Activated CD8-positive, alpha-beta memory T cell treated with anti-CD3 and anti-CD28 coated beads for 1 hour (primary cell): ENCODE data around the gene PFKFB4.

ENCODE experiments used
- DNase-seq, 2 donors: peaks; one replicate each; pipeline ENCODE4 v3.0.0-alpha.2; 2020; ENCODE audit warnings: low read depth in 1 of 2; ENCODE audit errors: extremely low read depth in 1 of 2

Gene PFKFB4

DNA sequence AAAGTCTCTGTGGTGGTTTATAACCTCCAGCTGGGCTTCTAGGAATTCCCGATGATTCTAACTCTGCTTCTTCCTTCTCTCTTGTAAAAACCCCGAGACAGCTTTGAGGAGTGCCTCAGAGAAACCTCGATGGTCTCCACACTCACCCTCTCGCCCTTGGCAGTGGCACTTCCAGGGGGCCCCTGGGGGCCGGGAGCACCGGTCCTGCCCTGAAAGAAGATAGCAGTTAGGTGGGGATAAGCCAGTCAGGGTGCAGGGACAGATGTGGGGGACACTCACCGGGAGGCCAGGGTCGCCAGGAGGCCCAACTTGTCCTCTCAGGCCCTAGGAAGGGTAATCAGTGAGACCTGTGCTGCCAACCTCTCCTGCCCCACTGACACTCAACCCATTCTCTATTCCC, 28.8 kb upstream of the PFKFB4 start:
- no peak for DNase-seq

DNA sequence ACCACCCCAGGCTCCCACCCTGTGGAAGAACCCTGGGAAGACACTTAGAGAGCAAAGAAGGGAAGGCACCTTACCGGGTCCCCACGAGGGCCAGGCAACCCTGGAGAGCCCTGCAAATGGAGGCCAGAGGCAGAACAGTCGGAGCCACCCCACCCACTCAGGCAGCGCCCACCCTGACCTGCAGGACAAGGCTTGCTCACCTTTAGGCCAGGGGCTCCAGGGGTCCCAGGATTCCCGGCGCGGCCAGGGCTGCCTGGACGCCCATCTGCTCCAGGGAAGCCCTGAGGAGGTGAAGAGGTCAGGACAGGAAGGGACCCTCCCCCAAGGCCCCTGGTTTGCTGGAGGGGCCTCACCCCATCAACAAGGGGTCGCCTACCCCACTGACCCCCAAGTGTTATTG, 28.2 kb upstream of the PFKFB4 start:
- DNase-seq = no peak

DNA sequence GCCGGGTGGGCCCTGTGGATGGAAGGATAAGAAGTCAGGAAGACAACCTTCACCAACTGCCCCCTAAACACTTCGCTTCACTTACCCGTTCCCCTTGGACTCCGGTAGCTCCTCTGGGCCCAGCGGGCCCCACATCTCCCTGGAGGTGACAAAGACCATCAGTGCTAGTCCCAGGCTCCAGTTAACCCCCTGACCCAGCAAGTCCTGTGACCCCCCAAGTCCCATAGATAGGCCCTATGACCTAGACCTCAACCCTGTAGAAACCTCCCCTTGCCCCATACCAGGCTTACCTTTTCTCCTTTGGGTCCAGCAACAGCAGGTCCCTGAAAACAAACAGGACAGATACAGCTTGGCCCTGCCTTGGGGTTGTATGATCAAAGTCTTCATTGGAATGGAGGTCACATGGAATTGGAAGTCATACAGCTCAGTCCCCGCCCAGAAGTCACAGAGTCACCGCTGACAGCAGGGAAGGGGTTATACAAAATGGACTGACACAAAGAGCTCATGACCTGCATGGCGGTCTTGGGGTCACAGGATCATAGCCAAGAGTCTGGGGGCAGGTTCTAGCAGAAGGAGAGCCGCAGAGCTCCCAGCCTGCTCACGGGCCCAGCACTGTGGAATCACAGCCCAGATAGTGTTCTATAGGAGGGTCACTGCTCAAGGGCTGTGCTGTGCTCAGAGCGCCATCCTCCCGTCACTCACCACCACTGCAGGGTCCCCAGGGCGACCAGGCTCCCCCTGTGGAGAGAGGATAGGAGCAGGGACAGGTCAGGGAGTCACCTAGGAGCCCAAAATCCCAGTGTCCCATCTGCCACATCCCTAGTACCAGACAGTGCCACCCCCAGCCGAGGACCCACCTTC, 25.2 kb upstream of the PFKFB4 start:
- no peak for DNase-seq

DNA sequence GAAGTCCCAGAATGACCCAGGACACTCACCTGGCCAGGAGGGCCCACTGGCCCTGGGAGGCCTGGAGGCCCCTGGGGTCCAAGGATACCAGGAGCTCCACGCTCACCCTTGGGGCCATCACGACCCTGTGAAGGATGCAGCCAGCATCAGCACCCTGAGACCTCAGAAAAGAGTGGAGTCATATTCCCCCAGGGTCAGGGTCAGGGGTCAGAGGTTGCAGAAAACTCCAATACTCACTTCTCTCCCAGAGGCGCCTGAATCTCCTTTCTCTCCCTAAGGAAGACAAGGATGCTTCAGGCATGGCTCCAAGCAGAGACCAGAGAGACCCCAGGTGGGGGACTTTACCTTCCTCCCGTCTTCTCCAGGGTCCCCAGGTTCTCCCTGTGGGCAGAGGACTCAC, 20.0 kb upstream of the PFKFB4 start:
- DNase-seq = no peak

DNA sequence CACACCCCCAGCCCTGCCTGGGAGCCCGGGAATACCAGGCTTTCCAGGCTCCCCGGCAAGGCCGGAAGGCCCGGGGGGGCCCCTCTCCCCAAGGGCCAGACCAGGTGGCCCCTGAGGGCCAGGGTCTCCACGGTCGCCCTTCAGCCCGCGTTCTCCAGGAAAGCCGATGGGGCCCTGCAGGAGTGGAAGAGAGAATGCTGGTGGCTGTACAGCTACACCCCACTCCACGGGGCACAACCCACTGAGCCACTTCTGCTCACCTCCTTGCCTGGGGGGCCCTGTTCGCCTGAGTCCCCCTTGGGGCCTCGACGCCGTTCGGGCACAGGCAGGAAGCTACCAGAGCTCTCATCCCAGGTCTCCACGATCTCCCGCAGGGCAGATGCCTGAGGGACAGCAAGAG, 18.8 kb upstream of the PFKFB4 start:
- no peak for DNase-seq

DNA sequence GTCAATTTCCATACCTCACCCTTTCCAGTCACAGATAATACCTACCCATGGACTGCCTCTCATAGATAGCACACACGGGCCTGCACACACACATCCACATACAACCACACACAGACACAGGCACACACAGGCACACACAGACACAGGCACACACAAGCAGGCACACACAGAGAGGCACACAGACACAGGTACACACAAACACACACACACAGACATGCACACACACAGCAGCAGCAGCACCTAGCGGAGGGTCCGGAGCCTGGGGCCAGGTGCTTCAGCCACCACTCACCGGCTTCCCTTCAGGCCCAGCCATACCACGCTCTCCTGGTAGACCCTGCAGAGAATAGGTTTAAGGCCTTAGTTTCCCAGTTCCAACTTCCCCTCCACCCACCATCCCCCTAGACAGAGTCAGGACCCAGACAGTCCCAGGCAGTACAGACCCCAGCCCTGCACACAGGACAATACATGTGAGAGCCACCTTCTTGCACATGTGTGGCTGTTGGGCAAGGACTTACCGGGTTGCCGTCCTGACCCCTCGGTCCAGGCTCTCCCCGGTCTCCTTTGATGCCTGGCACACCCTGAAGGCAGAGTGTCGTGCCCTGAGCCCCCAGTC, 17.5 kb upstream of the PFKFB4 start:
- no peak for DNase-seq

DNA sequence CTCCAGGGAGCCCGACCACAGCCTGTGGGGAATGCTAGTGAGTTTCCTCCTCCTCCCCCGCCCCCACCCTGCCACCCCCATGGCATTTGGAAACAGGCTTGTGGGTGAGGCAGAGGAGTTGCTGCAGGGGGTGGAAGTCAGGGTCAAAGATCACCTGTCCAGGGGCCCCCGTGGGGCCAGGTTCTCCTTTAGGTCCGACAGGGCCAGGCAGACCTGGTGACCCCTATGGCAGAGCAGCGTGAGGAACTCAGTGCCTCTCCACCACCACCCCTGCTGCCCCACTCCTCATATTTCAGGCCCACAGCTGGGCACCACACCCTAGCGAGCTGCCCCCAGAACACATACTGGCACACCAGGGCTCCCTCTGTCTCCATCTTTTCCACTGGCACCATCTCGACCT, 15.9 kb upstream of the PFKFB4 start:
- no peak for DNase-seq

DNA sequence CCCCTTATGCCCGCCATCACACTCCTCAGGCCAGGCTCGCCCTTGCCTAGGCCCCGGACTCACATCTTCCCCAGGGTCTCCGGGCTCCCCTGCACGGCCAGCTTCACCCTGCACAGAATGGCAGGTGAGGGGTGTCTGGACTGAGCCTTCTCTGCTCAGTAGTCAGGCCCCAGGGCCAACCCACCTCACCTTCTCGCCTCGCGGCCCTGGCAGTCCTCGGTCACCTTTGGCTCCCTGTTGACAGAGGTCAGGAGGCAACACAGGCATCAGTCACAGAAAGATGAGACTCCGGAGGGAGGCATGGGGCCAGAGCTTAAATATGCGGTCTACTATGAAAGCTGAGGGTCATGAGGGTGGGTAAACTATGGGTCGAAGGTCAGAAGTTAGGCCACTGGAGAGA, 15.3 kb upstream of the PFKFB4 start:
- no peak for DNase-seq

DNA sequence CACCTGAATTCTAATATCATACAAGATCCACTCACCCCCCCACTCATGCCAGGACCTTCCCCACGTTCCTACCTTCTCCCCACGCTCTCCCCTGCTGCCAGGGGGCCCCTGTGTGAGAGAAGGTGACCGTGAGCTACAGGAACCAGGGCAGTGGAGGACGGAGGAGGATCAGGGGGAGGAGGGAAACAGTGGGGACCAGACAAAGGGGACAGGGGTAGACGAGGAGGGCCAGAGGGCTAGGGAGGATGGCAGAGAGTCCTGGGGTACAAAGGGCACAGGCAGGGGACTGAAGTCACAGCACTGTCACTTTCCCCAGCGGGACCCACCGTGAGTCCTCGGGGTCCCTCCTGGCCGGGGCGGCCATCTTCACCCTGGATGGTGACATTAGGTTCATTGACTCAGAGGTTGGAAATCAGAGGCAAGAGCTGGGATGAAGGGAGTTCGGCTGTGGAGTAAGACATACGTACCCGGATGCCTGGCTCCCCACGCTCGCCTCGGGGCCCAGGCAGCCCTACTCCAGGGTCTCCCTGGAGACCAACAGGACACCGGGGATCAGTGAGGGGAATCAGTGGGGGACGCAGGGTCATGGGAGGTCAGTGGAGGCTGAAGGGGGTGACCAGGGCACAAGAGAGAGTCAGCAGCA, 13.3 kb upstream of the PFKFB4 start:
- no peak for DNase-seq

DNA sequence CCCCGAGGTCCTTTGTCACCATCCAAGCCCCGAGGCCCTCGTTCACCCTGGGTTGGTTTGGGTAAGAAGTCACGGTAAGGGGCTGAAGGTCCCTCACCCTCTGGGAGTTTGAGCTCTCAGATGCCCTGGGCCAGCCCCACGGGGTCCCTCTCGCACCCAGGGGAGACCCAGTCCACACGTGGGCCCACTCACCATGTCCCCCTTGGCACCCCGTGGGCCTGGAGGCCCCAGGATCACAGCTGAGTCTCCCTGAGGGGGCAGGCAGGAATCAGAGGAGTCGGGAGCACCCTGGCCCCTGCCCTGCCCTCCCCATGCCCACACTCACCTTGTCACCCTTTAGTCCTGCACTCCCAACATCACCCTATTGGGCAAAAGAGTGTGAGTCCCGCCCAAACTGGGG, 12.8 kb upstream of the PFKFB4 start:
- no peak for DNase-seq

DNA sequence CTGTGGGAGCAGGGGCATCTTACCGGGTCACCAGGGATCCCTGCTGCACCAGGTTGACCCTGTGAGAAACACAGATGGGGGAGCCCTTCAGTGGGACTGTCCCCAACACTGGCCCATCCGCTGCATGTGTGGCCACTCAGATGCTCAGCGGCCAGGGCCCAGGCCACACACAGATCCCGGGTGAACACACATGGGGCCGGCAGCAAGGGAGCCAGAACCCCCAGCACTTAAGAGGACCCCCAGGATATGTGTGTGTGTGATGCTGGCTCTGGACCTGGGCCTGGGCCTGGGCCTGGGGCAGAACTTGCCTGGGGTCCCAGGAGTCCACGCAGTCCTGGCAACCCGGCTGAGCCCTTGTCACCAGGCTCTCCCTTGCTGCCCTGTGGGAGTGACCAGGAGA, 11.9 kb upstream of the PFKFB4 start:
- DNase-seq = no peak

DNA sequence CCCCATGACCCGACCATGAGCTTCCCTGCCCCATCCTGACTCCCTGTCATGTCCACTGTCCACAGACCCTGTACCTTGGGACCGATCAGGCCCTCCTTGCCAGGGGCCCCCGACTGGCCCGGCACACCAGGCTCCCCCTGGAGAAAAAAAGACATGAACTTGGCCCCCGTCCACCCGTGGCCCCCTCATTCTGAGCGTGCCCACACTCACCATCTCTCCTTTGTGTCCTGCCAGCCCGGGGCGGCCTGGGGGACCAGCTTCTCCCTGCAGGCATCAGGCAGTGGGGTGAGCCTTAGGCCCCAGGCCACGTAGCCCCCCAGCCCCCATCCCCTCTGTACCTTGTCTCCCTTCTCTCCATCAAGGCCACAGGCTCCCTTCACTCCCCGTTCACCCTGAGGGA, 10.9 kb upstream of the PFKFB4 start:
- DNase-seq = no peak

DNA sequence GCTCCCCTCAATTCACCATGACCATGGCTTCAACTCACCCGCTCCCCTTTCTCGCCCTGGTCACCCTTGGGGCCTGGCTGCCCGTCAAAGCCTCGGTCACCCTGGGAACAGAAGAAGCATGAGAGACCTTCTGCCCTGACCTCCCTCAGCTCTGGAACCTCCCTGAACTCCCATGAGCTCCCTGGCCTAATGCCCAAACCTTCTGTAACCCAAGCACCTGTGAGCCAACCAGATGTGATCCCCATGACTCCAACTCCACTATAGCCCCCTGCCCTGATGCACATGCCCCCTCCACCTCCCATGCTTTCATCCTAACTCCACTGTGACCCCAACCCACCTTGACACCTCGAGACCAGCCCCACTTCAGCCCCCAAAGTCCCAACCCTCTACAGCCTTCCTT, 10.5 kb upstream of the PFKFB4 start:
- DNase-seq = no peak

DNA sequence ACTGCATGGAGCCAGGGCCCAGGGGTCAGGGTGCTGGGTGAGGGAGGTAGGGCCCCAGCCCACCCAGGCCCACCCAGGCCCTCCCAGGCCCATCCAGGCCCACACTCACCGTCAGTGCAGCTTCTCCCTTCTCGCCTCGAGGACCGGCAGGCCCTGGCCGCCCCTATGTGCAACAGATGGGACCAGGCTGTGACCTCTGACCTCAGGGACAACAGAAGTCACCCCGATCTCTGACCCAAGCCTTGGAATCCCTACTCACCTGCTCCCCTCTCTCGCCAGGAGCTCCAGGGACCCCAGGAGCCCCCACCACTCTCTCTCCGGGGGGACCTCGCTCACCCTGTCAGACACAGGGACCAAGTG, 9.8 kb upstream of the PFKFB4 start:
- no peak for DNase-seq

DNA sequence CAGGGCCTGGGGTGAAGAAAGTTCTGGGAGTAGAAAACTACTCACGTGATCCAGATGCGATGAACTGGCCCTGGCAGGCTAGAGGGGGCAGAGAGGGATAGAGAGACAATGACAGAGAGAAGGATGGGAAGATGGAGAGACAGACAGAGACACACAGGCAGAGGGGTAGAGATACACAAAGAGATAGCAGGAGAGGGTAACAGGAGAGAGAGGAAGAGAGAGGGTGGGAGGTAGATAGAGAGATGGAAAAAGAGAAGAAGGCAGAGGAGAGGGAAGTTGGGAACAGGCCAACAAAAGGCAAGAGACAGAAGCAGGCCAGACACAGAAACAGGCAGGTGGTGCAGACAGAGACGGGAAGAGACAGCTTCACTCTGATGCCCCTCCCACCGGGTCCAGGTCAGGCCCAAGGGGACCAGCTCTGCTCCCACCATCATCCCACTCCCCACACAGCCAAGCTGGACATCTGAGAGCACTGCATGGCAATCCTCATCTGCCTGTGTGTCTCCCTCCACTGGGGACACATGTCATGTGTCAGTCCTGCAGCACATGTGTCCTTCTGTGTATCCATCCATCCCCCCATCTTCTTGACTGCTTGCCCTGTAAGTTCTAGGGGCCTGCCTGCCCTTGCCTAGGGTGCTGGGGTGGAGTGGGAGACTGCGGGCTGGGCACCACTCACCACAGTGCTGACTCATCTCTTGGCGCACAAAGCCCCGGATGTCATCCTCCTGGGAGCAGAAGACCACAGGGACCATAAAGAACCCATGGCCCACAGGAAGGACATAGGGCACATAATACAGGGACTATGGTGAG, 9.2 kb upstream of the PFKFB4 start:
- DNase-seq = no peak

DNA sequence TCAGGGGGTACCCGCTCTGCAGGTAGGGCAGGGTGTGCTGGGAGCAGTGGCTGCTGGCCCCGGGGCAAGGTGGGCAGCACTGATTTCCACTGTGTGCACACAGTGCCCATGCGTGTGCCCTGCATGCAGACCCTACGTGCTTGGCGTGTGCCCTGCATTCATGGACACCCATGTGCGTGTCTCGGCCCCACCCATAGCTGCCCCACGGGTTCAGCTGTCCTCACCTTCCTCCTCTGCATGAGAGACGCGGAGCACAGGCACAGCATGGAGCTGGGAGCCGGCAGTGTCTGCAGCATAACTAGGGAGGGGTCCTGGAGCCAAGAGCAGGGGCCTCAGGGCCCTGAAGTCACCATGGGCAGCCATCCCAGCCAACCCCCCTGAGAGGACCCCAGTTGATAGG, 8.6 kb upstream of the PFKFB4 start:
- DNase-seq = no peak

DNA sequence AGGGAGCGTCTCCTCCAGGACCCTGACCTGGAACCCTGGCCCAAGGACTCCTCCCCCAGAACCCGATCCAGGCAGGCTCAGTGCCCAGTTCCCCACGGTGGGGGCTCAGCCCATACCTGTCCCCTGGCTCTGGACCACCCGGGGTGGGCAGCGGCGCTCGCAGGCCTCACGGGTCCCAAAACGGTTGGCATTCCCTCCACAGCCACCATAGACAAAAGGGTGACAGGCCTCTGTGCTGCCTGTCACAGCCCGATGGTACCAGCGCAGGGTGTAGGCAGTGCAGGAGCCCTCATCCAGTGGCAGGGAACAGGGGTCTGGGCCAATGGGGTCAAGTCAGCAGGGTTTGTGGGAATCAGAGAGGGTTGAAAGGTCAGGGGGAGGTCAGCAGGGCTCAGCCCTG, 8.1 kb upstream of the PFKFB4 start:
- no peak for DNase-seq

DNA sequence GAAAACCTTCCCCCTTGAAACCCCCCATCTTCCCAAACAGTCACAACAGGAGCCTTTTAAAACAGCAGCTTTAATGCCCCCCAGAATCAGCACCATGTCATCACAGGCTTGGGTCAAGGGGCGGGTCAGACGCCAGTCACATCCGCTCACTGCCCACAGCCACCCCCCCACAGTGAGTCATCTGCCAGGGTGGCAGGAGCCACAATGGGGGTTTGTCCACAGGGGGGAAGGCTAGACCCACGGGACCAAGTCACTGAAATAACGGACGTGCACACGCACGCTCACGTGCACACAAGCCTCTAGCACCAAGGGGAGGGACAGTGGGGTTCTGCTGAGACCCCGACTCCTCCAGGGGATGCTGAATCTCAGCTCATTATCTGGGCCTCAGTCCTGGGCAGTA, 7.4 kb upstream of the PFKFB4 start:
- peak in 1 of 2 donors; percentile 8 for DNase-seq

DNA sequence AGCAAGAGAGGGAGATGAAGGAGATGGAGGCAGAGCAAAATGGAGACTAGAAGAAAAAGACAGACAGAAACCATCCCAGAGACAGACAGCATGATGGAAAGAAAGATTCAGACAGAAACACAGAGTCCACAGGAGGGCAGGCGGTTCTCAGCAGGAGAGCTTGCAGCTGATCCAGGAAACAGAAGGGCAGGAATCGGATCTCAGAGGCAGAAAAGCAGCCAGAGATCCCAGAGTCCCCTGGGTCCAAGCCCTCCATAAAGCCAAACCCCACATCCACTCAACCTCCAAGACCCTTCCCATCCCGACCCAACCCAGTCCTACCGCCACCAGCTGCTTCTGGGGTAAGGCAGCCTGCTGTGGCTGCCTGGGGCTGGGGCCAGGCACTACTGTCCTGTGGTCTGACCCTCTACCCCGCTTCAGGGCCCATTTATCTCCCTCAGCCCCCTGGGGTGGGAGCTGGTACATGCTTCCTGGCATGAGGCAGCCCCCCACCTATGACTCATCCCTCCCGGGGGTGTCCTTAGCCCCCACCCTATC, 6.8 kb upstream of the PFKFB4 start, which contains the start of gene UCN2:
Gene UCN2 (minus strand): TSS at position 400 of the 537 bp plus-strand sequence. CDS start 657 bp downstream, outside the sequence.
- no peak for DNase-seq

DNA sequence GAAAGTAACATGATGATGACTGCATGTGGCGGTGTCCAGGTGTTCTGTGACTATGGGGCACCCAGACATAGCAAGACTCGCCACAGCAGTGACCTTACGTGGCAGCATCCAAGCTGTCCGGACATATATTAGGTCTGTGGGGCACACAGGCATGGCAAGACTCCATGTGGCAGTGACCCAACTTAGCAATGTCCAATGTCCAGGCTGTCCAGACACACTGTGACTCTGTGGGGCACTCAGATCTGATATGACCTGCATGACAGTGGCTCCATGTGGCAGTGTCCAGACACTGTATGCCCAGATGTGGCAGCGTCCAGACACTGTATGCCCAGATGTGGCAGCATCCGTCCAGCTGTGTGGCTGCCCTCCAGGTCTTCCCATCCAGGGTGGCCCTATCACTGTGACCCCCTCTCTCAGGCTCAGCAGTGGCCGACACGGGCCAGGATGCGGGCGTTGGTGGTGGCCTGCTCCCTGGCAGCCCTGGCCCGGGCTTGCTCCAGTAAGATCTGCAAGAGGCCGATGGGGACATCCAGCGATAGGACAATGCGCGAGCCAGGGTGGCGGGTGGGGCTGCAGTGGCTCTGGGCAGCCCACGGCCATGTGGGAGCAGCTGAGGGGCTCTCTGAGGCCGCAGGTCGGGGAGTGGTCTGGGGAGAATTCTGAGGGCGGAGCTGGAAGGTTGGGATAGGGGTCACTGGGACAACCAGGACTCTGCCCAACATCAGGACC, 5.9 kb upstream of the PFKFB4 start:
- DNase-seq = no peak
